HEK293 (cell line): Measurements from ENCODE around the gene BCAS3.

ENCODE experiments used
- CTCF ChIA-PET: fragments of 350-600 bp; formaldehyde crosslinking; extraction: SDS; loops from one replicate; lab custom pipeline; 2021; ENCODE audit warnings: antibody characterized with exemption; lab: Yijun Ruan, JAX
- POLR2A ChIA-PET: fragments of 300-600 bp; formaldehyde crosslinking; extraction: SDS; loops from one replicate; lab custom pipeline; 2020; ENCODE audit warnings: antibody characterized with exemption, inconsistent platforms; lab: Yijun Ruan, JAX
- H3K27ac ChIP-seq: fragments of 200-500 bp; sonication (Bioruptor generic); 2 replicates; pipeline ENCODE4 v1.5.1; 2014; ENCODE audit warnings: low read depth, low read length, control low read depth, inconsistent platforms; ENCODE audit errors: extremely low read depth
- H3K36me3 ChIP-seq, 2 experiments: fragments of 200-500 bp in 1 of 2; sonication (Bioruptor generic) in 1 of 2; 1 replicate in 1 of 2; 2 replicates in 1 of 2; pipeline ENCODE4 v1.5.1; 2014 to 2017; ENCODE audit warnings: inconsistent platforms in 2 of 2, low read length in 2 of 2; ENCODE audit not compliant: control insufficient read depth in 2 of 2, insufficient read depth in 1 of 2
- H3K4me1 ChIP-seq: fragments of 200-500 bp; sonication (Bioruptor generic); 2 replicates; pipeline ENCODE4 v1.5.1; 2014; ENCODE audit warnings: mild to moderate bottlenecking, low read length, inconsistent platforms; ENCODE audit not compliant: control insufficient read depth, insufficient read depth
- H3K4me3 ChIP-seq: 2 replicates; pipeline ENCODE4 v1.5.1; 2011; ENCODE audit warnings: low read depth, mild to moderate bottlenecking, control low read depth, low read length, moderate library complexity
- H3K9me3 ChIP-seq: fragments of 200-500 bp; sonication (Bioruptor generic); 2 replicates; pipeline ENCODE4 v1.5.1; 2014; ENCODE audit warnings: low read depth, low read length, inconsistent platforms; ENCODE audit not compliant: control insufficient read depth, insufficient read depth
- HOXC10 ChIP-seq: sonication (generic); formaldehyde crosslinking; IDR thresholded peaks from 2 replicates; pipeline ENCODE4 v1.8.1; 2023; ENCODE audit warnings: mild to moderate bottlenecking, missing genetic modification reagents
- KLF10 ChIP-seq: fragments of 450-650 bp; IDR thresholded peaks from 2 replicates; pipeline ENCODE4 v1.5.1; 2018; ENCODE audit warnings: missing biosample characterization, mild to moderate bottlenecking, missing genetic modification characterization
- KLF16 ChIP-seq: fragments of 450-650 bp; formaldehyde crosslinking; IDR thresholded peaks from 2 replicates; pipeline ENCODE4 v1.5.1; 2017; ENCODE audit warnings: missing biosample characterization, missing genetic modification characterization
- OSR2 ChIP-seq: fragments of 450-650 bp; formaldehyde crosslinking; IDR thresholded peaks from 2 replicates; pipeline ENCODE4 v1.5.1; 2016; ENCODE audit warnings: missing biosample characterization, missing genetic modification characterization
- SCRT1 ChIP-seq: fragments of 450-650 bp; formaldehyde crosslinking; IDR thresholded peaks from 2 replicates; pipeline ENCODE4 v1.5.1; 2016; ENCODE audit warnings: missing biosample characterization, missing genetic modification characterization, borderline replicate concordance
- YY1 ChIP-seq: fragments of 450-650 bp; formaldehyde crosslinking; IDR thresholded peaks from 2 replicates; pipeline ENCODE4 v1.5.1; 2018; ENCODE audit warnings: missing biosample characterization, missing genetic modification characterization
- ZBTB7A ChIP-seq: fragments of 450-650 bp; formaldehyde crosslinking; IDR thresholded peaks from 2 replicates; pipeline ENCODE4 v1.5.1; 2016; ENCODE audit warnings: low read depth, missing biosample characterization, missing genetic modification characterization
- ZNF112 ChIP-seq: fragments of 450-650 bp; formaldehyde crosslinking; IDR thresholded peaks from 2 replicates; pipeline ENCODE4 v1.5.0; 2017; ENCODE audit warnings: missing biosample characterization, missing genetic modification characterization
- ZNF202 ChIP-seq: fragments of 450-650 bp; formaldehyde crosslinking; IDR thresholded peaks from 2 replicates; pipeline ENCODE4 v1.5.1; 2016; ENCODE audit warnings: missing biosample characterization, missing genetic modification characterization, borderline replicate concordance
- ZNF266 ChIP-seq: fragments of 450-650 bp; formaldehyde crosslinking; IDR thresholded peaks from 2 replicates; pipeline ENCODE4 v1.5.1; 2016; ENCODE audit warnings: missing biosample characterization, missing genetic modification characterization, low read depth
- ZNF394 ChIP-seq: fragments of 450-650 bp; formaldehyde crosslinking; IDR thresholded peaks from 2 replicates; pipeline ENCODE4 v1.5.1; 2016; ENCODE audit warnings: missing biosample characterization, missing genetic modification characterization, mild to moderate bottlenecking, moderate library complexity, borderline replicate concordance
- ZNF623 ChIP-seq: fragments of 450-650 bp; formaldehyde crosslinking; IDR thresholded peaks from 2 replicates; pipeline ENCODE4 v1.5.1; 2016; ENCODE audit warnings: missing biosample characterization, missing genetic modification characterization
- ZNF658 ChIP-seq: fragments of 450-650 bp; formaldehyde crosslinking; IDR thresholded peaks from 2 replicates; pipeline ENCODE4; 2016; ENCODE audit warnings: missing biosample characterization, missing genetic modification characterization
- TF ChIP-seq, protein P1 (sequence below): fragments of 450-650 bp; formaldehyde crosslinking; conservative IDR thresholded peaks from 2 replicates; pipeline ENCODE4 v1.5.1; 2016; ENCODE audit warnings: low read depth, missing biosample characterization, missing genetic modification characterization
- TF ChIP-seq, protein P2 (sequence below): fragments of 450-650 bp; formaldehyde crosslinking; IDR thresholded peaks from 2 replicates; pipeline ENCODE4 v1.5.1; 2017; ENCODE audit warnings: missing biosample characterization, missing genetic modification characterization
- TF ChIP-seq, protein P3 (sequence below): fragments of 450-650 bp; formaldehyde crosslinking; IDR thresholded peaks from 2 replicates; pipeline ENCODE4 v1.5.1; 2016; ENCODE audit warnings: missing biosample characterization, missing genetic modification characterization
- TF ChIP-seq, protein P4 (sequence below): fragments of 450-650 bp; IDR thresholded peaks from 2 replicates; pipeline ENCODE4 v1.5.1; 2018; ENCODE audit warnings: missing biosample characterization, mild to moderate bottlenecking, missing genetic modification characterization
- TF ChIP-seq, protein P5 (sequence below): fragments of 450-650 bp; formaldehyde crosslinking; IDR thresholded peaks from 2 replicates; pipeline ENCODE4 v1.5.1; 2017; ENCODE audit warnings: missing biosample characterization, missing genetic modification characterization
- TF ChIP-seq, protein P6 (sequence below): fragments of 450-650 bp; formaldehyde crosslinking; IDR thresholded peaks from 2 replicates; pipeline ENCODE4 v1.5.1; 2016; ENCODE audit warnings: missing biosample characterization, missing genetic modification characterization

BCAS3 gene

DNA sequence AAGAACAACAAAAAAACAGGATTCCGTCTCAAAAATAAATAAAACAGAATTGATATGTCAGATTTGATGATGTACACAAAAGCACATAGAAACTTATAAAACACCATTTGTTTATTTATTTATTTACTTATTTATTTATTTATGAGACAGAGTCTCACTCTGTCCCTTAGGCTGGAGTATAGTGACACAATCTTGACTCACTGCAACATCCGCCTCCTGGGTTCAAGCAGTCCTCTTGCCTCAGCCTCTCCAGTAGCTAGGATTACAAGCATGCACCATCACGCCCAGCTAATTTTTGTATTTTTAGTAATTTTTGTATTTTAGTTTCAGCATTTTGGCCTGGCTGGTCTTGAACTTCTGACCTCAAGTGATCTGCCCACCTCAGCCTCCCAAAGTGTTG lies 21.4 kb downstream of the BCAS3 start (continued):
- TF ChIP-seq, protein P1, sequence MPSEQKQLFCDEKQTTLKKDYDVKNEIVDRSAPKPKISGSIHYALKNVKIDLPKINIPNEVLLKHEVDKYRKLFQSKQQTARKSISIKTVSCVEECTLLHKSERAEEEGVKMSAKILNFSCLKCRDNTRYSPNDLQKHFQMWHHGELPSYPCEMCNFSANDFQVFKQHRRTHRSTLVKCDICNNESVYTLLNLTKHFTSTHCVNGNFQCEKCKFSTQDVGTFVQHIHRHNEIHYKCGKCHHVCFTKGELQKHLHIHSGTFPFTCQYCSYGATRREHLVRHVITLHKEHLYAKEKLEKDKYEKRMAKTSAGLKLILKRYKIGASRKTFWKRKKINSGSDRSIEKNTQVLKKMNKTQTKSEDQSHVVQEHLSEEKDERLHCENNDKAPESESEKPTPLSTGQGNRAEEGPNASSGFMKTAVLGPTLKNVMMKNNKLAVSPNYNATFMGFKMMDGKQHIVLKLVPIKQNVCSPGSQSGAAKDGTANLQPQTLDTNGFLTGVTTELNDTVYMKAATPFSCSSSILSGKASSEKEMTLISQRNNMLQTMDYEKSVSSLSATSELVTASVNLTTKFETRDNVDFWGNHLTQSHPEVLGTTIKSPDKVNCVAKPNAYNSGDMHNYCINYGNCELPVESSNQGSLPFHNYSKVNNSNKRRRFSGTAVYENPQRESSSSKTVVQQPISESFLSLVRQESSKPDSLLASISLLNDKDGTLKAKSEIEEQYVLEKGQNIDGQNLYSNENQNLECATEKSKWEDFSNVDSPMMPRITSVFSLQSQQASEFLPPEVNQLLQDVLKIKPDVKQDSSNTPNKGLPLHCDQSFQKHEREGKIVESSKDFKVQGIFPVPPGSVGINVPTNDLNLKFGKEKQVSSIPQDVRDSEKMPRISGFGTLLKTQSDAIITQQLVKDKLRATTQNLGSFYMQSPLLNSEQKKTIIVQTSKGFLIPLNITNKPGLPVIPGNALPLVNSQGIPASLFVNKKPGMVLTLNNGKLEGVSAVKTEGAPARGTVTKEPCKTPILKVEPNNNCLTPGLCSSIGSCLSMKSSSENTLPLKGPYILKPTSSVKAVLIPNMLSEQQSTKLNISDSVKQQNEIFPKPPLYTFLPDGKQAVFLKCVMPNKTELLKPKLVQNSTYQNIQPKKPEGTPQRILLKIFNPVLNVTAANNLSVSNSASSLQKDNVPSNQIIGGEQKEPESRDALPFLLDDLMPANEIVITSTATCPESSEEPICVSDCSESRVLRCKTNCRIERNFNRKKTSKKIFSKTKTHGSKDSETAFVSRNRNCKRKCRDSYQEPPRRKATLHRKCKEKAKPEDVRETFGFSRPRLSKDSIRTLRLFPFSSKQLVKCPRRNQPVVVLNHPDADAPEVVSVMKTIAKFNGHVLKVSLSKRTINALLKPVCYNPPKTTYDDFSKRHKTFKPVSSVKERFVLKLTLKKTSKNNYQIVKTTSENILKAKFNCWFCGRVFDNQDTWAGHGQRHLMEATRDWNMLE (tag by site-specific recombination): peak; percentile 49; the same call in 1 of the 2 replicates
- 0 out of 2 replicates have a peak, but pooled peaks have one; percentile 20 for TF ChIP-seq ZNF623
- TF ChIP-seq, protein P2, sequence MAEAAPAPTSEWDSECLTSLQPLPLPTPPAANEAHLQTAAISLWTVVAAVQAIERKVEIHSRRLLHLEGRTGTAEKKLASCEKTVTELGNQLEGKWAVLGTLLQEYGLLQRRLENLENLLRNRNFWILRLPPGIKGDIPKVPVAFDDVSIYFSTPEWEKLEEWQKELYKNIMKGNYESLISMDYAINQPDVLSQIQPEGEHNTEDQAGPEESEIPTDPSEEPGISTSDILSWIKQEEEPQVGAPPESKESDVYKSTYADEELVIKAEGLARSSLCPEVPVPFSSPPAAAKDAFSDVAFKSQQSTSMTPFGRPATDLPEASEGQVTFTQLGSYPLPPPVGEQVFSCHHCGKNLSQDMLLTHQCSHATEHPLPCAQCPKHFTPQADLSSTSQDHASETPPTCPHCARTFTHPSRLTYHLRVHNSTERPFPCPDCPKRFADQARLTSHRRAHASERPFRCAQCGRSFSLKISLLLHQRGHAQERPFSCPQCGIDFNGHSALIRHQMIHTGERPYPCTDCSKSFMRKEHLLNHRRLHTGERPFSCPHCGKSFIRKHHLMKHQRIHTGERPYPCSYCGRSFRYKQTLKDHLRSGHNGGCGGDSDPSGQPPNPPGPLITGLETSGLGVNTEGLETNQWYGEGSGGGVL: no peak
- TF ChIP-seq, all 188 proteins: peak for 6

DNA sequence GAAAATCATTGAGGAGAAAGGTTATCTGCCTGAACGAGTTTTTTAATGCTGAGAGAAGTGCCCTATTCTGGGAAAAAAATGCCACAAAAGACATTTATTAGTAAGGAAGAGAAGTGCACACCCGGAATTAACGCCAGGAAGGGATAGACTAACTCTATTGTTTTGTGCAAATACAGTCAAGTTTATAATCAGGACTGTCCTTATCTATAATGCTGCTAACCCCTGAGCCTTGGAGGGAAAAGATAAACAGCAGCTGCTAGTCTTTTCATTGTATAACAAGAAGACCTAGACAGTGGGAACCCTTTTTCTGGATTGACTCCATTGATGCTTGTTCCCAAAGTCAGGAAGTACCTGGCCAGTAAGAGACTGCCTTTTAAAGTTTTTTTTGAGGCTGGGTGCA lies 26.5 kb downstream of the BCAS3 start:
- no peak for TF ChIP-seq ZNF202 (tag by site-specific recombination)
- no peak for TF ChIP-seq ZNF394
- TF ChIP-seq, protein P3, sequence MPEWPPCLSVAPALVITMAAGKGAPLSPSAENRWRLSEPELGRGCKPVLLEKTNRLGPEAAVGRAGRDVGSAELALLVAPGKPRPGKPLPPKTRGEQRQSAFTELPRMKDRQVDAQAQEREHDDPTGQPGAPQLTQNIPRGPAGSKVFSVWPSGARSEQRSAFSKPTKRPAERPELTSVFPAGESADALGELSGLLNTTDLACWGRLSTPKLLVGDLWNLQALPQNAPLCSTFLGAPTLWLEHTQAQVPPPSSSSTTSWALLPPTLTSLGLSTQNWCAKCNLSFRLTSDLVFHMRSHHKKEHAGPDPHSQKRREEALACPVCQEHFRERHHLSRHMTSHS (tag by site-specific recombination): no peak
- TF ChIP-seq ZNF658 (tag by site-specific recombination): no peak
- no peak for TF ChIP-seq KLF10 (tag by site-specific recombination)
- no peak for TF ChIP-seq HOXC10 (CRISPR knock-in tag)
- TF ChIP-seq SCRT1 (tag by site-specific recombination): no peak
- TF ChIP-seq ZNF266 (tag by site-specific recombination): no peak
- TF ChIP-seq, protein P4, sequence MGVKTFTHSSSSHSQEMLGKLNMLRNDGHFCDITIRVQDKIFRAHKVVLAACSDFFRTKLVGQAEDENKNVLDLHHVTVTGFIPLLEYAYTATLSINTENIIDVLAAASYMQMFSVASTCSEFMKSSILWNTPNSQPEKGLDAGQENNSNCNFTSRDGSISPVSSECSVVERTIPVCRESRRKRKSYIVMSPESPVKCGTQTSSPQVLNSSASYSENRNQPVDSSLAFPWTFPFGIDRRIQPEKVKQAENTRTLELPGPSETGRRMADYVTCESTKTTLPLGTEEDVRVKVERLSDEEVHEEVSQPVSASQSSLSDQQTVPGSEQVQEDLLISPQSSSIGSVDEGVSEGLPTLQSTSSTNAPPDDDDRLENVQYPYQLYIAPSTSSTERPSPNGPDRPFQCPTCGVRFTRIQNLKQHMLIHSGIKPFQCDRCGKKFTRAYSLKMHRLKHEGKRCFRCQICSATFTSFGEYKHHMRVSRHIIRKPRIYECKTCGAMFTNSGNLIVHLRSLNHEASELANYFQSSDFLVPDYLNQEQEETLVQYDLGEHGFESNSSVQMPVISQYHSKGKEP: no peak
- no peak for TF ChIP-seq ZBTB7A (tag by site-specific recombination)
- no peak for TF ChIP-seq OSR2
- TF ChIP-seq, protein P5, sequence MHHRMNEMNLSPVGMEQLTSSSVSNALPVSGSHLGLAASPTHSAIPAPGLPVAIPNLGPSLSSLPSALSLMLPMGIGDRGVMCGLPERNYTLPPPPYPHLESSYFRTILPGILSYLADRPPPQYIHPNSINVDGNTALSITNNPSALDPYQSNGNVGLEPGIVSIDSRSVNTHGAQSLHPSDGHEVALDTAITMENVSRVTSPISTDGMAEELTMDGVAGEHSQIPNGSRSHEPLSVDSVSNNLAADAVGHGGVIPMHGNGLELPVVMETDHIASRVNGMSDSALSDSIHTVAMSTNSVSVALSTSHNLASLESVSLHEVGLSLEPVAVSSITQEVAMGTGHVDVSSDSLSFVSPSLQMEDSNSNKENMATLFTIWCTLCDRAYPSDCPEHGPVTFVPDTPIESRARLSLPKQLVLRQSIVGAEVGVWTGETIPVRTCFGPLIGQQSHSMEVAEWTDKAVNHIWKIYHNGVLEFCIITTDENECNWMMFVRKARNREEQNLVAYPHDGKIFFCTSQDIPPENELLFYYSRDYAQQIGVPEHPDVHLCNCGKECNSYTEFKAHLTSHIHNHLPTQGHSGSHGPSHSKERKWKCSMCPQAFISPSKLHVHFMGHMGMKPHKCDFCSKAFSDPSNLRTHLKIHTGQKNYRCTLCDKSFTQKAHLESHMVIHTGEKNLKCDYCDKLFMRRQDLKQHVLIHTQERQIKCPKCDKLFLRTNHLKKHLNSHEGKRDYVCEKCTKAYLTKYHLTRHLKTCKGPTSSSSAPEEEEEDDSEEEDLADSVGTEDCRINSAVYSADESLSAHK (tag by site-specific recombination): no peak
- TF ChIP-seq ZNF112 (tag by site-specific recombination): no peak
- TF ChIP-seq, protein P6, sequence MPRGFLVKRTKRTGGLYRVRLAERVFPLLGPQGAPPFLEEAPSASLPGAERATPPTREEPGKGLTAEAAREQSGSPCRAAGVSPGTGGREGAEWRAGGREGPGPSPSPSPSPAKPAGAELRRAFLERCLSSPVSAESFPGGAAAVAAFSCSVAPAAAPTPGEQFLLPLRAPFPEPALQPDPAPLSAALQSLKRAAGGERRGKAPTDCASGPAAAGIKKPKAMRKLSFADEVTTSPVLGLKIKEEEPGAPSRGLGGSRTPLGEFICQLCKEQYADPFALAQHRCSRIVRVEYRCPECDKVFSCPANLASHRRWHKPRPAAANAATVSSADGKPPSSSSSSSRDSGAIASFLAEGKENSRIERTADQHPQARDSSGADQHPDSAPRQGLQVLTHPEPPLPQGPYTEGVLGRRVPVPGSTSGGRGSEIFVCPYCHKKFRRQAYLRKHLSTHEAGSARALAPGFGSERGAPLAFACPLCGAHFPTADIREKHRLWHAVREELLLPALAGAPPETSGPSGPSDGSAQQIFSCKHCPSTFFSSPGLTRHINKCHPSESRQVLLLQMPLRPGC (tag by site-specific recombination): no peak
- TF ChIP-seq KLF16 (tag by site-specific recombination): no peak
- TF ChIP-seq YY1 (tag by site-specific recombination): no peak
- H3K27ac ChIP-seq: no peak overlapping the region
- peaks cover 2 to 5% of the 10 kb centered on the region in 2 experiments; a peak in 2 of 3 replicates for H3K36me3 ChIP-seq
- ChIA-PET POLR2A (no interaction called here), CTCF (no interaction called here)
- H3K9me3 ChIP-seq: no peaks in the 10 kb centered on the region
- H3K4me1 ChIP-seq: no peaks in the 10 kb centered on the region
- no peak overlapping the region for H3K4me3 ChIP-seq
